CD4-positive, alpha-beta T cell (primary cell): ENCODE measurements around the gene SUV39H1. TPM values are rescaled to one million over a fixed set of nuclear protein-coding genes. Genes with fewer than 3 reads are reported as not detected.

ENCODE experiments used
- ATAC-seq: fragments of 200-7000 bp; cut with Tn5 transposase; one replicate; pipeline ENCODE4 v1.10.0; 2022; ENCODE audit warnings: mild to moderate bottlenecking; ENCODE audit not compliant: poor library complexity
- CTCF ChIA-PET: fragments of 350-600 bp; sonication (Branson Sonifier 250); formaldehyde crosslinking; loops from one replicate; lab custom pipeline; 2021; ENCODE audit warnings: antibody characterized with exemption, inconsistent platforms; lab: Charles Lee
- POLR2A ChIA-PET: fragments of 350-600 bp; sonication (Branson Sonifier 250); formaldehyde crosslinking; loops from one replicate; lab custom pipeline; 2021; ENCODE audit warnings: antibody characterized with exemption, inconsistent platforms; lab: Charles Lee
- DNase-seq, 14 experiments: peaks; one replicate each; pipeline ENCODE4 v3.0.0-alpha.2; 2013 to 2020; ENCODE audit warnings: mixed read lengths in 2 of 14
- H3K27ac ChIP-seq, 2 donors: one replicate each; pipeline versions ENCODE4 v1.5.1 to v1.7.0; 2013; ENCODE audit warnings: low read length in 2 of 2, low read depth in 1 of 2, mild to moderate bottlenecking in 1 of 2
- H3K27me3 ChIP-seq, 2 experiments: 1 replicate in 1 of 2; 2 replicates in 1 of 2; pipeline versions ENCODE4 v1.6.1 to v1.7.0; 2013; ENCODE audit warnings: low read length in 2 of 2, control low read depth in 1 of 2, mild to moderate bottlenecking in 1 of 2, moderate library complexity in 1 of 2; ENCODE audit not compliant: insufficient read depth in 2 of 2, control insufficient read depth in 1 of 2
- H3K36me3 ChIP-seq: one replicate; pipeline ENCODE4 v1.6.1; 2013; ENCODE audit warnings: low read length, control low read depth; ENCODE audit not compliant: insufficient read depth
- H3K4me1 ChIP-seq: one replicate; pipeline ENCODE4 v1.6.1; 2013; ENCODE audit warnings: low read length, control low read depth; ENCODE audit not compliant: insufficient read depth
- H3K4me3 ChIP-seq: one replicate; pipeline ENCODE4 v1.5.1; 2013; ENCODE audit warnings: mild to moderate bottlenecking, low read length, moderate library complexity
- H3K9me3 ChIP-seq, 2 experiments: 1 replicate in 1 of 2; 2 replicates in 1 of 2; pipeline versions ENCODE4 v1.6.1 to v1.7.0; 2013; ENCODE audit warnings: low read length in 2 of 2, mild to moderate bottlenecking in 2 of 2, control low read depth in 1 of 2, moderate library complexity in 1 of 2; ENCODE audit not compliant: control insufficient read depth in 1 of 2, insufficient read depth in 1 of 2
- H3K27ac Mint-ChIP-seq: one replicate; pipeline ENCODE4 v1.8.0; 2020; ENCODE audit warnings: mixed read lengths
- H3K27me3 Mint-ChIP-seq: one replicate; pipeline ENCODE4 v1.8.0; 2021; ENCODE audit warnings: mixed read lengths
- H3K36me3 Mint-ChIP-seq: one replicate; pipeline ENCODE4 v1.8.0; 2021; ENCODE audit warnings: low read depth, mixed read lengths
- H3K4me1 Mint-ChIP-seq: one replicate; pipeline ENCODE4 v1.8.0; 2021; ENCODE audit warnings: low read depth, mixed read lengths
- H3K4me3 Mint-ChIP-seq: one replicate; pipeline ENCODE4 v1.8.0; 2020; ENCODE audit warnings: mild to moderate bottlenecking, mixed read lengths
- H3K9me3 Mint-ChIP-seq: one replicate; pipeline ENCODE4 v1.8.0; 2020; ENCODE audit warnings: mixed read lengths
- CTCF ChIP-seq: fragments of 200-600 bp; IDR thresholded peaks from one replicate; pipeline ENCODE4 v1.8.0; 2022; ENCODE audit warnings: antibody characterized with exemption, mild to moderate bottlenecking
- intact Hi-C, 2 experiments: fragments of 100-400 bp; cut with DNase I in 1 of 2; cut with micrococcal nuclease in 1 of 2; formaldehyde crosslinking; loops; one replicate each; pipeline versions ENCODE4 v1.15.1 to v1.9.0; 2023 to 2025; cut with DNase I, micrococcal nuclease
- total RNA-seq, 174 experiments: library from RNA in 2 of 174; stranded (reverse) in 2 of 174; gene quantifications; one replicate each; pipeline ENCODE4 v1.2.3 and lab custom pipeline; 2021 to 2026

The SUV39H1 gene
- total RNA-seq, 2 experiments from 2014 or later: 7.7 to 8.4 TPM

- POLR2A ChIA-PET: no interaction called here
- intact Hi-C loops: loop anchor here in 1 of 2 experiments (2.0 kb wide), 1 partner anchor 55 kb away; no protein-coding TSS in a partner anchor
- ATAC-seq: no peak
- no peaks in the 10 kb centered on the region for H3K27me3 ChIP-seq
- H3K4me1 Mint-ChIP-seq: peaks cover 15% of the 10 kb centered on the region
- H3K27ac Mint-ChIP-seq: no peak overlapping the region
- H3K9me3 Mint-ChIP-seq: no peaks in the 10 kb centered on the region
- H3K36me3 ChIP-seq: no peaks in the 10 kb centered on the region
- no peaks in the 10 kb centered on the region for H3K27me3 Mint-ChIP-seq
- H3K4me1 ChIP-seq: peaks cover 11% of the 10 kb centered on the region
- H3K4me3 Mint-ChIP-seq: no peak overlapping the region
- H3K36me3 Mint-ChIP-seq: peaks cover 3% of the 10 kb centered on the region
- TF ChIP-seq CTCF: no peak
- CTCF ChIA-PET: no interaction called here
- H3K27ac ChIP-seq: no peak overlapping the region
- no peak overlapping the region for H3K4me3 ChIP-seq
- DNase-seq: no peak
- no peaks in the 10 kb centered on the region for H3K9me3 ChIP-seq
Measured at GRCh38 chrX:48741834-48742233, 45.3 kb downstream of the SUV39H1 start.

- no peak for TF ChIP-seq CTCF
- Mint-ChIP-seq H3K4me1 (no peaks in the 10 kb centered on the region), H3K27ac (no peak overlapping the region), H3K36me3 (no peaks in the 10 kb centered on the region), H3K9me3 (no peaks in the 10 kb centered on the region), H3K4me3 (no peak overlapping the region), H3K27me3 (no peaks in the 10 kb centered on the region)
- Histone ChIP-seq H3K4me1 (no peaks in the 10 kb centered on the region), H3K36me3 (no peaks in the 10 kb centered on the region), H3K27ac (no peak overlapping the region), H3K27me3 (no peaks in the 10 kb centered on the region), H3K9me3 (no peaks in the 10 kb centered on the region), H3K4me3 (no peak overlapping the region)
- ChIA-PET CTCF (no interaction called here), POLR2A (no interaction called here)
- ATAC-seq: no peak
- intact Hi-C loops: no loop called here
- DNase-seq: no peak
Measured at GRCh38 chrX:48745222-48745621, 48.7 kb downstream of the SUV39H1 start.

- Mint-ChIP-seq H3K36me3 (no peaks in the 10 kb centered on the region), H3K4me1 (no peaks in the 10 kb centered on the region), H3K27ac (no peak overlapping the region), H3K9me3 (no peaks in the 10 kb centered on the region), H3K4me3 (no peak overlapping the region), H3K27me3 (no peaks in the 10 kb centered on the region)
- H3K36me3 ChIP-seq: no peaks in the 10 kb centered on the region
- ChIA-PET POLR2A (interaction anchor here (2.1 kb wide), 1 partner anchor 11 kb away, joined by 6 read pairs; no protein-coding TSS in a partner anchor), CTCF (interaction anchor here (0.6 kb wide), 1 partner anchor 9 kb away, joined by 3 read pairs; no protein-coding TSS in a partner anchor)
- intact Hi-C loops: no loop called here
- H3K9me3 ChIP-seq: no peaks in the 10 kb centered on the region
- H3K4me1 ChIP-seq: no peaks in the 10 kb centered on the region
- ATAC-seq: no peak
- DNase-seq: no peak
- H3K4me3 ChIP-seq: no peak overlapping the region
- H3K27me3 ChIP-seq: no peaks in the 10 kb centered on the region
- no peak overlapping the region for H3K27ac ChIP-seq
- TF ChIP-seq CTCF: no peak
Measured at GRCh38 chrX:48747415-48748016, 51.0 kb downstream of the SUV39H1 start.
